Nephron progenitor cell (in vitro differentiated cells): ENCODE measurements around the gene TRIM9.
"Not testable (repeated sequence)": the region's sequence is repeated elsewhere in the genome, so short reads cannot be mapped to it uniquely, and the experiment has no call there.

Experiments used
- DNase-seq: peaks from one replicate; pipeline ENCODE4 v3.0.0; 2021
- H3K27ac Mint-ChIP-seq: 2 replicates; pipeline ENCODE4 v1.8.0; 2021; ENCODE audit warnings: mild to moderate bottlenecking, moderate library complexity, mixed read lengths
- H3K27me3 Mint-ChIP-seq: 2 replicates; pipeline ENCODE4 v1.8.0; 2021; ENCODE audit warnings: mild to moderate bottlenecking, low read depth, mixed read lengths; ENCODE audit not compliant: poor library complexity
- H3K36me3 Mint-ChIP-seq: 2 replicates; pipeline ENCODE4 v1.8.0; 2021; ENCODE audit warnings: low read depth, mixed read lengths
- H3K4me1 Mint-ChIP-seq: 2 replicates; pipeline ENCODE4 v1.8.0; 2021; ENCODE audit warnings: mixed read lengths
- H3K4me3 Mint-ChIP-seq: 2 replicates; pipeline ENCODE4 v1.8.0; 2021; ENCODE audit warnings: mild to moderate bottlenecking, moderate library complexity, mixed read lengths
- H3K9me3 Mint-ChIP-seq: 2 replicates; pipeline ENCODE4 v1.8.0; 2021; ENCODE audit warnings: mild to moderate bottlenecking, moderate library complexity, mixed read lengths
- TF ChIP-seq, protein P1 (sequence below): fragments of 200-600 bp; sonication (generic); IDR thresholded peaks from 2 replicates; pipeline ENCODE4 v1.5.0; 2021; ENCODE audit warnings: antibody characterized with exemption

Gene TRIM9

DNA sequence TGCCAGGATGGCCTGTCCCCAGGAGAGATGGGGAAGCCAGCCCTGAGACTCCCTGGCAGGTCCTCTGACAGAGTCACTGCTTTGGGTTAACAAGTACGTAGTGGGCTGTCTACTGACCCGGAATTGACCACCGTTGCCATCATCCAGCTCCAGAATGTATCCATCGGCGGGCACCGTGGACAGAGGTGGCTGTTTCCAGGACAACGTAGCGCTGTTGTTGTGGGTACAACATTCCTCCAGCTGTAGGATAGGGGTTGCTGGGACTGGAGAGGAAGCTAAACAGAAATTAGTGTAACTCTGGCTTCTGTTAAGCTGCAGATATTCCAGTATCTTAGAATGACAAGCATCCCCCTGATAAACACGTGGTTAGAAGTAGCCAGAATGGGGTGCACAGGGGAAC lies 94.3 kb downstream of the TRIM9 start:
- H3K27me3 Mint-ChIP-seq, result peaks cover 5% of the 10 kb centered on the region
- no peak for DNase-seq
- no peak overlapping the region for H3K4me3 Mint-ChIP-seq
- no peaks in the 10 kb centered on the region for H3K9me3 Mint-ChIP-seq
- no peaks in the 10 kb centered on the region for H3K36me3 Mint-ChIP-seq
- H3K27ac Mint-ChIP-seq, result no peak overlapping the region
- TF ChIP-seq, protein P1, sequence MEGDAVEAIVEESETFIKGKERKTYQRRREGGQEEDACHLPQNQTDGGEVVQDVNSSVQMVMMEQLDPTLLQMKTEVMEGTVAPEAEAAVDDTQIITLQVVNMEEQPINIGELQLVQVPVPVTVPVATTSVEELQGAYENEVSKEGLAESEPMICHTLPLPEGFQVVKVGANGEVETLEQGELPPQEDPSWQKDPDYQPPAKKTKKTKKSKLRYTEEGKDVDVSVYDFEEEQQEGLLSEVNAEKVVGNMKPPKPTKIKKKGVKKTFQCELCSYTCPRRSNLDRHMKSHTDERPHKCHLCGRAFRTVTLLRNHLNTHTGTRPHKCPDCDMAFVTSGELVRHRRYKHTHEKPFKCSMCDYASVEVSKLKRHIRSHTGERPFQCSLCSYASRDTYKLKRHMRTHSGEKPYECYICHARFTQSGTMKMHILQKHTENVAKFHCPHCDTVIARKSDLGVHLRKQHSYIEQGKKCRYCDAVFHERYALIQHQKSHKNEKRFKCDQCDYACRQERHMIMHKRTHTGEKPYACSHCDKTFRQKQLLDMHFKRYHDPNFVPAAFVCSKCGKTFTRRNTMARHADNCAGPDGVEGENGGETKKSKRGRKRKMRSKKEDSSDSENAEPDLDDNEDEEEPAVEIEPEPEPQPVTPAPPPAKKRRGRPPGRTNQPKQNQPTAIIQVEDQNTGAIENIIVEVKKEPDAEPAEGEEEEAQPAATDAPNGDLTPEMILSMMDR, result no peak
- H3K4me1 Mint-ChIP-seq, result peaks cover 18% of the 10 kb centered on the region

DNA sequence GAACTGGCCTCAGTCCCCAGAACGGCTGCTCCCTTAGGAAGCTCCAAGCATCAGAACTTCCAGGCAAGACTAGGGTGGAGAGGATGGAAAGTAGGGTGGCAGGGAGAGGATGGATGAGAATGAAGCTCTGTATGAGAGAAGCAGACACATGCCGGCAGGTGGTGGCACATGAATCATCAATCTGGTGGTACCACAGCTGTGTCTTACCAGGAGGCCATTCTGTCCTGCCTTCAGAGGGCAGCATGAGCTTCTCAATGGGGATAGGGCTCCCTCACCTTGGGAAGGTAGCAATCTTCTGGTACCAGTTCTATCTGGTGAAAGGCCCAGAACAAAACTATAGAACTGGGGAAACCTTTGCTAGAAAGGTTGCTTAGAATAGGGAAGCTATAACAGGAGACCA lies 95.2 kb downstream of the TRIM9 start:
- DNase-seq, result no peak
- Mint-ChIP-seq H3K4me1 (peaks cover 13% of the 10 kb centered on the region), H3K27me3 (peaks cover 5% of the 10 kb centered on the region), H3K27ac (no peak overlapping the region), H3K9me3 (no peaks in the 10 kb centered on the region), H3K4me3 (no peak overlapping the region), H3K36me3 (no peaks in the 10 kb centered on the region)
- TF ChIP-seq, protein P1, result no peak

DNA sequence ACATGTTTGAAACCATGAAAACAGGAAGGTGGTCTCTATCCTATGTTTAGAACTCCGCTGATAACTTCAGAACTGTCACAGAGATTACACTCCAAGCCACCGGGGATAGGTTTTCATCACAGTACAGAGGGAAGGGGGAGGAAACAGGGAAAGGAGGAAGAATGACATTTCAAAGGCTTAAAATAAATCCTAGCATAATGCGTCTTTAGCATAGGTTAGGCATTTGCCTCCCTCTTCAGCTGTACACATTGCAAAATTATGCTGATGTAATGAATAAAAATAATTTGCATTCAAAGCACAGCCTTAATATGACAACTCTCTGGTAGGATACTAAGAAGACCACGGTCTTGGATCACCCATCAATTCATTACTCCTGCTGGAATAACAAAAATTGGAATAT lies 96.3 kb downstream of the TRIM9 start:
- TF ChIP-seq, protein P1, result no peak
- Mint-ChIP-seq H3K27ac (no peak overlapping the region), H3K9me3 (no peaks in the 10 kb centered on the region), H3K36me3 (no peaks in the 10 kb centered on the region), H3K27me3 (peaks cover 5% of the 10 kb centered on the region), H3K4me3 (no peak overlapping the region), H3K4me1 (peaks cover 13% of the 10 kb centered on the region)
- no peak for DNase-seq

DNA sequence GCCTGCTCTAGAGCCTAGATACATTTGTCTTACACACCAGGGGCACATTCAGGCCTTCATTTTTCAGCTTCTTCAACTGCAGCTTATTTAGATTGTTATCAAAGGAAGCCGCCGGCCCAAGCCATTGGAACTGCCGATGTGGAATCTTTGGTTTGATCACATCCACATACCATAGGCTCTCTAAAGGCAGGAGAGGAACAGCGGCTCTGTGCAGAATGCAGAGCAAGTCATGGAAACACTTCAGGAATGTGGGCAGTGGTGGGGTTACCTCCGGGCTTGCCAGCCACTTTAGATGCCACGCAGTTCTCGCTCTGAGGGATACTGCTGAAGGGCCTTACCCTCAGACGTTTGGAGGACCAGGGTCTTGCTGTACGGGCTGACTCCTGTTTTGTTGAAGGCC lies 97.2 kb downstream of the TRIM9 start:
- TF ChIP-seq, protein P1, result no peak
- Mint-ChIP-seq H3K9me3 (no peaks in the 10 kb centered on the region), H3K4me3 (no peak overlapping the region), H3K36me3 (no peaks in the 10 kb centered on the region), H3K27me3 (peaks cover 5% of the 10 kb centered on the region), H3K27ac (no peak overlapping the region), H3K4me1 (peaks cover 5% of the 10 kb centered on the region)
- no peak for DNase-seq

DNA sequence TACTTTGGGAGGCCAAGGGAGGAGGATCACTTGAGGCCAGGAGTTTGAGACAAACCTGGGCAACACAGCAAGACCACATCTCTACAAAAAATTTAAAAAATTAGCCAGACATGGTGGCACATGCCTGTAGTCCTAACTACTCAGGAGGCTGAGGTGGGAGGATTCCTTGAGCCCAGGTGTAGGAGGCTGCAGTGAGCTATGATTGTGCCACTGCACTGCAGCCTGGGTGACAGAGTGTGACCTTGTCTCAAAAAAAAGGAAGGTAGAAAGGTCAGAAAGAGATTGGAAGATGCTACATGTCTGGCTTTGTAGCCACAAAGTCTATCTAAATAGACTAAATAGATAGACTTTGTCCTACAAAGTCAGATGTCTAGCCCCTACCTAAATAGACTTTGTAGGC lies 100.7 kb downstream of the TRIM9 start:
- H3K4me1 Mint-ChIP-seq, H3K27ac Mint-ChIP-seq, H3K36me3 Mint-ChIP-seq, H3K27me3 Mint-ChIP-seq, H3K9me3 Mint-ChIP-seq, DNase-seq, H3K4me3 Mint-ChIP-seq: not testable (repeated sequence)

DNA sequence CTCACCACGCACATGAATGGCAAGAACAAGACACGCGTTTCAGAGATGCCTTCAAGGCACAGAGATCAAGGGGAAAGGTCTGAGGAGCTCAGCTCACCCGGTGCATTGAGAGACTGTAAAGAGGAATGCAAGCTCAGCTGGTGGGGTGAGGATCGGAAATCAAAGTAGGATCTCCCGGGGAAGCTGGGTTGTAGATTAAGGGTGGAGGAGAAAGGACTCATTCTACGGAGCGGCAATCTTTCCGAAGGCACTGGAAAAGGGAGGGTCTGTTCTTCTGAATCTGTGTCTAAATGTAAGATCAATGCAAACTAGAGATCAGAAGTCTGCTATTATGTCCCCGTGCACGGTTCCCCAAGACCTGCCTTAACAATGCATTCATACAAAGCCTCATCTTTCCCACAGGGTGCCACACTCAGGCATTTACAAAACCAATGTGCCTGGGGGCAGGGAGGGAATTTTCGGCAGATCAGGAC lies 109.0 kb downstream of the TRIM9 start:
- peaks cover 8% of the 10 kb centered on the region for H3K4me1 Mint-ChIP-seq
- peaks cover 17% of the 10 kb centered on the region for H3K27me3 Mint-ChIP-seq
- no peaks in the 10 kb centered on the region for H3K36me3 Mint-ChIP-seq
- no peak for DNase-seq
- TF ChIP-seq, protein P1, result no peak
- H3K27ac Mint-ChIP-seq, result no peak overlapping the region
- no peak overlapping the region for H3K4me3 Mint-ChIP-seq
- no peaks in the 10 kb centered on the region for H3K9me3 Mint-ChIP-seq
